ENCODE results near the gene UQCRH. TPM values are rescaled to one million over a fixed set of nuclear protein-coding genes. Genes with fewer than 3 reads are reported as not detected.
"Not testable (repeated sequence)": the region's sequence is repeated elsewhere in the genome, so short reads cannot be mapped to it uniquely, and the experiment has no call there.

The UQCRH gene
- total and polyA plus RNA-seq, 9 donors: 288 to 415 (median 348) TPM

GRCh38 chr1:46309401-46310159 is 6.1 kb downstream of the UQCRH start:
- Histone ChIP-seq H3K9me3 (replicated peaks; ENCODE audit: control insufficient read depth, low read depth, low read length) (no peaks in the 10 kb centered on the region), H3K4me1 (ENCODE audit: control insufficient read depth, insufficient read depth, low read length) (peaks cover 5% of the 10 kb centered on the region), H3K27me3 (ENCODE audit: control insufficient read depth, insufficient read depth, low read length) (no peaks in the 10 kb centered on the region), H3K36me3 (ENCODE audit: control insufficient read depth, insufficient read depth, low read length) (peaks cover 46% of the 10 kb centered on the region), H3K27ac (ENCODE audit: low read length) (no peak overlapping the region), H3K4me3 (ENCODE audit: low read length) (no peak overlapping the region)
- DNase-seq: no peak
- WGBS (ENCODE audit: insufficient coverage): 92% methylated on average over 4 of the region's 16 CpGs

GRCh38 chr1:46310321-46310720 is 6.8 kb downstream of the UQCRH start:
- Histone ChIP-seq H3K4me3 (ENCODE audit: low read length) (no peak overlapping the region), H3K27ac (ENCODE audit: low read length) (no peak overlapping the region), H3K36me3 (ENCODE audit: control insufficient read depth, insufficient read depth, low read length) (peaks cover 51% of the 10 kb centered on the region), H3K9me3 (replicated peaks; ENCODE audit: control insufficient read depth, low read depth, low read length) (no peaks in the 10 kb centered on the region), H3K27me3 (ENCODE audit: control insufficient read depth, insufficient read depth, low read length) (no peaks in the 10 kb centered on the region), H3K4me1 (ENCODE audit: control insufficient read depth, insufficient read depth, low read length) (no peaks in the 10 kb centered on the region)
- WGBS (ENCODE audit: insufficient coverage): 95% methylated on average over 3 of the region's 4 CpGs
- DNase-seq: no peak

- peaks cover 41% of the 10 kb centered on the region for H3K36me3 ChIP-seq (ENCODE audit: control insufficient read depth, insufficient read depth, low read length)
- no CpG with 5 or more reads among the region's 3 CpGs for WGBS (ENCODE audit: insufficient coverage)
- H3K4me1 ChIP-seq (ENCODE audit: control insufficient read depth, insufficient read depth, low read length): no peaks in the 10 kb centered on the region
- H3K27me3 ChIP-seq (ENCODE audit: control insufficient read depth, insufficient read depth, low read length): no peaks in the 10 kb centered on the region
- no peak for DNase-seq
- H3K27ac ChIP-seq (ENCODE audit: low read length): no peak overlapping the region
- H3K9me3 ChIP-seq (replicated peaks; ENCODE audit: control insufficient read depth, low read depth, low read length): no peaks in the 10 kb centered on the region
- H3K4me3 ChIP-seq (ENCODE audit: low read length): no peak overlapping the region
Measured at GRCh38 chr1:46315669-46316403, 12.3 kb downstream of the UQCRH start.

GRCh38 chr1:46317323-46317722 is 13.8 kb downstream of the UQCRH start:
- Histone ChIP-seq H3K27me3 (ENCODE audit: control insufficient read depth, insufficient read depth, low read length) (no peaks in the 10 kb centered on the region), H3K36me3 (ENCODE audit: control insufficient read depth, insufficient read depth, low read length) (peaks cover 27% of the 10 kb centered on the region), H3K4me1 (ENCODE audit: control insufficient read depth, insufficient read depth, low read length) (no peaks in the 10 kb centered on the region), H3K4me3 (ENCODE audit: low read length) (no peak overlapping the region), H3K27ac (ENCODE audit: low read length) (no peak overlapping the region), H3K9me3 (replicated peaks; ENCODE audit: control insufficient read depth, low read depth, low read length) (no peaks in the 10 kb centered on the region)
- no peak for DNase-seq
- WGBS (ENCODE audit: insufficient coverage): 100% methylated on average over 1 of the region's 1 CpG

- not testable (repeated sequence) for H3K27me3 ChIP-seq (ENCODE audit: control insufficient read depth, insufficient read depth, low read length); H3K9me3 ChIP-seq (replicated peaks; ENCODE audit: control insufficient read depth, low read depth, low read length); H3K27ac ChIP-seq (ENCODE audit: low read length); H3K4me3 ChIP-seq (ENCODE audit: low read length); DNase-seq; H3K4me1 ChIP-seq (ENCODE audit: control insufficient read depth, insufficient read depth, low read length)
- H3K36me3 ChIP-seq (ENCODE audit: control insufficient read depth, insufficient read depth, low read length): peaks cover 15% of the 10 kb centered on the region
- 89% methylated on average over 1 of the region's 6 CpGs for WGBS (ENCODE audit: insufficient coverage)
Measured at GRCh38 chr1:46319301-46319700, 15.8 kb downstream of the UQCRH start.

GRCh38 chr1:46319960-46320914 is 16.7 kb downstream of the UQCRH start:
- not testable (repeated sequence) for H3K4me3 ChIP-seq (ENCODE audit: low read length); H3K4me1 ChIP-seq (ENCODE audit: control insufficient read depth, insufficient read depth, low read length); H3K36me3 ChIP-seq (ENCODE audit: control insufficient read depth, insufficient read depth, low read length); H3K27ac ChIP-seq (ENCODE audit: low read length); H3K9me3 ChIP-seq (replicated peaks; ENCODE audit: control insufficient read depth, low read depth, low read length); DNase-seq; H3K27me3 ChIP-seq (ENCODE audit: control insufficient read depth, insufficient read depth, low read length)
- WGBS (ENCODE audit: insufficient coverage): 92% methylated on average over 2 of the region's 13 CpGs

- 98% methylated on average over 4 of the region's 6 CpGs for WGBS (ENCODE audit: insufficient coverage)
- not testable (repeated sequence) for H3K4me1 ChIP-seq (ENCODE audit: control insufficient read depth, insufficient read depth, low read length); DNase-seq; H3K27me3 ChIP-seq (ENCODE audit: control insufficient read depth, insufficient read depth, low read length); H3K4me3 ChIP-seq (ENCODE audit: low read length); H3K27ac ChIP-seq (ENCODE audit: low read length); H3K36me3 ChIP-seq (ENCODE audit: control insufficient read depth, insufficient read depth, low read length); H3K9me3 ChIP-seq (replicated peaks; ENCODE audit: control insufficient read depth, low read depth, low read length)
Measured at GRCh38 chr1:46322191-46322590, 18.7 kb downstream of the UQCRH start.

- H3K4me1 ChIP-seq (ENCODE audit: control insufficient read depth, insufficient read depth, low read length); H3K27me3 ChIP-seq (ENCODE audit: control insufficient read depth, insufficient read depth, low read length); H3K9me3 ChIP-seq (replicated peaks; ENCODE audit: control insufficient read depth, low read depth, low read length); H3K4me3 ChIP-seq (ENCODE audit: low read length); H3K27ac ChIP-seq (ENCODE audit: low read length); H3K36me3 ChIP-seq (ENCODE audit: control insufficient read depth, insufficient read depth, low read length); DNase-seq: not testable (repeated sequence)
- 90% methylated on average over 2 of the region's 11 CpGs for WGBS (ENCODE audit: insufficient coverage)
Measured at GRCh38 chr1:46325285-46326076, 22.0 kb downstream of the UQCRH start.

- not testable (repeated sequence) for H3K27me3 ChIP-seq (ENCODE audit: control insufficient read depth, insufficient read depth, low read length); H3K27ac ChIP-seq (ENCODE audit: low read length); H3K9me3 ChIP-seq (replicated peaks; ENCODE audit: control insufficient read depth, low read depth, low read length); H3K4me1 ChIP-seq (ENCODE audit: control insufficient read depth, insufficient read depth, low read length); H3K36me3 ChIP-seq (ENCODE audit: control insufficient read depth, insufficient read depth, low read length); H3K4me3 ChIP-seq (ENCODE audit: low read length); DNase-seq
- 76% methylated on average over 2 of the region's 7 CpGs for WGBS (ENCODE audit: insufficient coverage)
Measured at GRCh38 chr1:46328182-46328581, 24.7 kb downstream of the UQCRH start.

All from muscle of leg (tissue), 11 donors.